HG02623 (cell line): Measurements from ENCODE around the gene ARID4B.
"Not testable (repeated sequence)": the region's sequence is repeated elsewhere in the genome, so short reads cannot be mapped to it uniquely, and the experiment has no call there.

Source experiments
- ATAC-seq: cut with Tn5 transposase; IDR thresholded peaks from one replicate; pipeline ENCODE4 v1.9.1; 2021; ENCODE audit warnings: moderate library complexity; ENCODE audit not compliant: unreplicated experiment

Gene ARID4B

DNA sequence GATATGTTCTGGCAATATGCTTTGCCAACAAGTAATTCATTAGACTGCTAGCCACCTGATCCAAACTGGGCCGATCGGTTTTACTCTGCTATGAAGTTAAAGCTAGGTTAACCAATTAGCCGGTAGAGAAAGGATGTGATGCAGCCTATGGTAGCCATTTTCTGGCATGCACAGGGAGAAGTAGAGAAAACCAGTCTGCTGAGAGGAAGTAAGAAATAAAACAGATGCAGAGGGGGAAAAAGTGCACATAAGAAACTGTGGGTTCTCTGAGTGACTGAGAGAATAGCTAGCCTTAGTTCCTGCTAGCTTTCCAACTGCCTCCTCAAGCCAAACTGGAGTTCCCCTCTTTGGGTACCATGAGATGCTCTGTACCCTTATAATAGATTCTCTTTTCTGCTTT lies 52.8 kb downstream of the ARID4B start:
- peak; percentile 75 for ATAC-seq

DNA sequence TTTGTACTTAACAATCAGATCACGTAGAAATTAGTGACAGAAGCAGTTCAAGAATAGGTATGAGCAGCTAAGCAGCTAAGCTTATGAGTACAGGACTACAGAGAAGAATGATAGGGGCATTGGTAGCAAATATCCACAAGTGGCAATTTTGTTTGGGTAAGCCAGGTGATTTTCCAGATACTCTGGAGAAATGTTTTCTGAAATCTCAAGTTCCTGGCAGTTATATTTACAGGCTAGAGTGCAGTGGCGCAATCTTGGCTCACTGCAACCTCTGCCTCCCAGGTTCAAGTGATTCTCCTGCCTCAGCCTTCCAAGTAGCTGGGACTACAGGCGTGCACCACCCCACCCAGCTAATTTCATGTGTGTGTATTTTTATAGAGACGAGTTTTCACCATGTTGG lies 55.1 kb downstream of the ARID4B start:
- no peak for ATAC-seq

DNA sequence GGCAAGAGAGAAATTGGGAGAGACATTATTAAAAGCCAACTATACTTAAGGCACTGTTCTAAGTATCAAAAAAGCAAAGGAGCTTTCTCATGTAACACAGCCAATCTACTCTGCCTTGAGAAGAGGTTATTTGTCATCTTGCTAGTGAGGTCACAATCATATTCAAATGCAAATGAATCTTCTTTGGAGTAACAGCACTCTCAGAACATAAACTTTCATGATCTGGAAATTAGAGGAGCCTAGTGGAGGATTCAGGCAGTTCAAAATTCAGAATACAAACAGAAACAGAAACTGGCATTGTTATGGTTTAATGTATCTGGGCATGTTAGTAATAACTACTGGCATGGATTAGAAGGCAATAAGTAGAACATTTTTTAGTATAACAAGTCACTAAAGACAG lies 57.4 kb downstream of the ARID4B start:
- no peak for ATAC-seq

DNA sequence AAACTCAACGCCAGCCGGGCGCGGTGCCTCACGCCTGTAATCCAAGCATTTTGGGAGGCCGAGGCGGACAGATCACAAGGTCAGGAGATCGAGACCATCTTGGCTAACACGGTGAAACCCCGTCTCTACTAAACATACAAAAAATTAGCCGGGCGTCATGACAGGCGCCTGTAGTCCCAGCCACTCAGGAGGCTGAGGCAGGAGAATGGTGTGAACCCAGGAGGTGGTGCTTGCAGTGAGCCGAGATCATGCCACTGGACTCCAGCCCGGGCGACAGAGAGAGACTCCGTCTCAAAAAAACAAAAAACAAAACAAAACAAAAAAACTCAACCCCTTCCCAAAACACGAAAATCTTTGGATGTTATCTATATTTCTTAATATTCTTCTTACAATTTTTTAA lies 58.0 kb downstream of the ARID4B start:
- not testable (repeated sequence) for ATAC-seq

DNA sequence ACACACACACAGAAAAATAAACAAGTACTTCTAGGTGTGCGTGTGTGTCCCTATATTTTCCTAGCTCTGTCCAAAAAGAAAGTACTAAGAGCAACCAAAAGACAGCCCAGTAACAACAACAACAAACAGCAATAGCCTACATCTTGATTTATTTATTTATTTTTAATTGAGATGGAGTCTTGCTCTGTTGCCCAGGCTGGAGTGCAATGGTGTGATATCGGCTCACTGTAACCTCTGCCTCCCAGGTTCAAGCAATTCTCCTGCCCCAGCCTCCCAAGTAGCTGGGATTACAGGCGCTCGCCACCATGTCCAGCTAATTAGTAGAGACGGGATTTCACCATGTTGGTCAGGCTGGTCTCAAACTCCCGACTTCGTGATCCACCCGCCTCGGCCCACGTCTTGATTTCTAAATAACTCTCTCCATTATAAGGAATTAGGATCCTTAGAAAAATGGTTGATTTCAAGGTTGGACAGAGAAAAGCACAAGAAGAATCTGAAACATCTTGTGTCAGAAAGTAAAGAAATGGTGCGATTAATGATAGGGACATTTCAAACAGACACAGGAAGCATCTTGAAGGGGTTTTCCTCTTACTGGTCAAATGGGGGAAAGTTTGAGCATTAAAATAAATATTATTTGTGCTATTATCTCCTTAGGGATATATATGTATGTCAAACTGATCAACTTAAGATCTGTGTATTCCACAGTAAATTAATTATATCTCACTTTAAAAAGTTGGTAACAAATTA lies 59.4 kb downstream of the ARID4B start:
- no peak for ATAC-seq

DNA sequence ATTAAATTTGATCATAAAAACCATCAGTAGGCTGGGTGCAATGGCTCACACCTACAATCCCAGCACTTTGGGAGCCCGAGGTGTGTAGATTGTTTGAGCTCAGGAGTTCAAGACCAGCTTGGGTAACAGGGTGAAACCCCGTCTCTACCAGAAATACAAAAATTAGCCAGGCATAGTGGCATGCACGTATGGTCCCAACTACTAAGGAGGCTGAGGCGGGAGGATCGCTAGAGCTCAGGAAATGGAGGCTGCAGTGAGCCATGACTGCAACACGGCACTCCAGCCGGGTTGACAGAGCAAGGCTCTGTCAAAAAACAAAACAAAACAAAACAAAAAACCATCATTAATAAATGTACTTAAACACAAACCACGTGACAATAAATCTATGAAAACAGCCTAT lies 61.0 kb downstream of the ARID4B start:
- ATAC-seq = no peak

DNA sequence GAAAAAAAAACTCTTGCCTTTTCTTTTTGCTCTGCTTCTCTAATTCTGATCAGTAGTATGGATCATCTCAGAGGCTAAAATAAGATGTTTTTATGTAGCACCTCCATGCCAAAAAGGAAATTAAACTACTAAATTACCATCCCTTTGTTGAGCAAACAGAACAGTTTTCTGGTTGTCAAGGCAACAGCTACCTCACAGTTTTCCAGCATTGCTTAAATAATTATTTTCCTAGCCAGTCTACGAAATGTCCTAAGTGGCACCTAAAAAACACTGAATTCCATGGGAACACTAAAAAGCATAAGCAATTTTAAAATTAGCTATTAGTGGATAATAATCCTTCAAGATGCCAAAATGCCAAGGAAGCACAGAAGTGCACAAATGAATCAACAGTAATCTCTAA lies 61.7 kb downstream of the ARID4B start:
- no peak for ATAC-seq

DNA sequence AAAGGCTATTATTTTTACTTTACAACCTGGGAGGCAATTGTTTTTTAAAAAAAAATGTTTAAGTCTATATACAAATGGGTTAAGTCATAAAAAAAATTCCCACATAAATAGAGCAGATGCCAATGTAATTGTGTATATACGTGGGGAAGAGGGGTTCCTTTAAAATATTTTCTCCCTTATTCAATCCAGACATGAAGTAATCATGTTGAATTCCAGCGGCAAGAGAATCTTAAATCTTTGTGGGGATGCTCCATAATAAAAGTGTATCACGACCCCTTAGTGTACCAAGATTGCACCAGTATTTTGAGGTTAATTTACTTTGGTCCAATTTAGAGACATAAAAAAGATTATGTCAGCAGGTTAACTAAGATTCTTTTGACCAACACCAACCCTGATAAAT lies 62.1 kb downstream of the ARID4B start:
- ATAC-seq = no peak

DNA sequence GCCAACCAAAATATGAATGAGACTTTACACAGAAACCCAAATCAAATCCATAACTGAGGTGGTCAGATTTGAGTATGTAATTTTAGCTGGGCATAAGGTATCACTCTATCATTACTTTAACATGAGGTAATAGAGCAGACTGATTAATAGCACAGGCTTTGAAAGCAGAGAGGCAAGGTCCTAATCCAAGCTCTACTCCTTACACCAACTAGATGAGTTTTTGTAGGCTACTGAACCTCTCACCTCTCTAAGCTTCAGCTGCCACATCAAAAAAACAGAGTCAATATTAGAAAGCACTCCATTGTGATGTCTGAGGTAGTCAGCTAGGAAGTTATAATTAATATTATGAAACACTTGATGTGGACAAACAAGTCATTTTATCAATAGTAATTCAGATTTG lies 63.7 kb downstream of the ARID4B start:
- no peak for ATAC-seq

DNA sequence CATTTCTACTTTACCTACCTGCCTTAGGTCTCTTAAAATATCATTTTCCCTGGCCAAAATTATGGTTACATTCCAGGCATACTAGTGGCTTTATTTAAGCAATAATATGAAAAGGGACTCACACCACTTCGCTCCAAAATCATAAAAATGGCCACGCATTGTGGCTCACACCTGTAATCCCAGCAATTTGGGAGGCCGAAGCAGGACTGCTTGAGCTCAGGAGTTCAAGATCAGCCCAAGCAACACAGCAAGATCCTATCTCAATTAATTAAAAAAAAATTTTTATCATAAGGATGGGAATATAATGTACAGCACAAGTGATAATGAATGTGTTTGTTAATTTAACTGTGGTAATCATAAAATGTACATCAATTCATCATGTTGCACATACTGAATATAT lies 65.4 kb downstream of the ARID4B start:
- no peak for ATAC-seq

DNA sequence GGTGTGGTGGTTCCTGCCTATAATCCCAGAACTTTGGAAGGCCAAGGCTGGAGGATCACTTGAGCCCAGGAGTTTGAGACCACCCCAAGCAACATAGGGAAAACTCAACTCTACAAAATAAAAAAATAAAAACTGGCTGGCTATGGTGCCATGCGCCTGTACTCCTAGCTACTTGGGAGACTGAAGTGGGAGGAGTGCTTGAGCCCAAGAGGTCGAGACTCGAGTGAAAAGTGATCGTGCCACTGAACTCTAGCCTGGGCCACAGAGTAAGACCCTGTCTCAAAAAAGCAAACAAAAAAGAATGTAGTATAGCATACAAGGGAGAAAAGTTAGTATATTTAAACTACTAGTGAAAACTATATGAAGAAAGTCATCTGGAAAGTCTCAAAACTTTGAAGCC lies 66.7 kb downstream of the ARID4B start:
- no peak for ATAC-seq

DNA sequence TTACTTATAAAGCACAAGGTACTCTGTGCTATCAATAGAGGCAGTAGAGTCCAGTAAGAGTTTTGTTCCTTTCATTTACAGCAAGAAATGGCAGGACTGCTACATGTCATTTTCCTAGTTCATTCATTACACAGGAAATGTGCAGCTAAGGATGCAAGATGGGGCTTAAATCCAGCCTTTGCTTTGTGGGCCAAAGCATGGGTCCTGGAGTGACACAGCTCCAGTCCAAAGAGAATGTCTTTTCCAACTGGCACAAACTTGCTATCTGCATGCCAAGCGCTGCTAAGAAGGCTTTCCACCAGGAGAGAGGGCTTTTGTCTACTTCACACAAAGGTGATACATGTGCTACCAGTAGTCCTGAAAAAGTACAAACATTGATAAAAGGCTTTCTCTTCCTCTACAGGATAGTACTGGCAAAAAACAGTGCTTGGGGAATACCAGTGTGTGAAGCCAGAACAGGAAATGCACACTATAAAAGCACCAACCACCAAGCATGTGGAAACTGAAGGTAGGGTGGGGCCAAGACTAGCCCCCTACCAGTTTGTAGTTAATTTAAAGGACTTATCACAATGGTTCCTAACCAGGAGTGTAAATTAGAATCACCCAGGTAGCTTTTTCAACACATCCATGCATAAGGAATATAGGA lies 68.7 kb downstream of the ARID4B start:
- peak; percentile 66 for ATAC-seq

DNA sequence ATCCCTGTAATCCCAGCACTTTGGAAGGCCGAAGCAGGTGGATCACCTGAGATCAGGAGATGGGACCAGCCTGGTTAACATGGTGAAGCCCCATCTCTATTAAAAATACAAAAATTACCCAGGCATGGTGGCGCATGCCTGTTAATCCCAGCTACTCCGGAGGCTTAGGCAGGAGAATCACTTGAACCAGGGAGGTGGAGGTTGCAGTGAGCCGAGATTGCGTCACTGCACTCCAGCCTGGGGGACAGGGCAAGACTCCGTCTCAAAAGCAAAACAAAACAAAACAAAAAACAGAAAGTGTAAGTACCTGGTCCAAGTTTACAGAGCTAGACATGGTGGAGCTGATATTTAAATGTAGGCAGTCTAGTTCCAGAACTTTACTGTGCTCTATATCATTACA lies 69.9 kb downstream of the ARID4B start:
- ATAC-seq = not testable (repeated sequence)

DNA sequence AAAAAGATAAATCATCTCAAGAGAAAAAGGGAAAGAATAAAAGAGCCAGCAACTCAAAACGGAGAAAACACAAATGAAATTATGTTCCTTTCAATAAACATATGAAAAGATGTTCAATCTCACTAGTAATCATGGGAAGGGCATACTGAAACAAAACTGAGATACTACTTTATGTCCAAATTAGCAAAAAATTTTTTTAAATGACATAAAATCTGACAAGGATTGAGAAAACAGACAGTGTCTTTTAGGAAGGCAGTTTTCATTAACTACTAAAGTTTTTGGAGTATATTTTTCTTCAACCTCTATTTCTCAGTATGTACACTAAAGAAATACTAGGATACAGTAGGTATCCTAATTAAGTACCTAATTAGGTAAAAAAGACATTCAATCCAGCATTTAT lies 73.3 kb downstream of the ARID4B start:
- ATAC-seq = no peak

DNA sequence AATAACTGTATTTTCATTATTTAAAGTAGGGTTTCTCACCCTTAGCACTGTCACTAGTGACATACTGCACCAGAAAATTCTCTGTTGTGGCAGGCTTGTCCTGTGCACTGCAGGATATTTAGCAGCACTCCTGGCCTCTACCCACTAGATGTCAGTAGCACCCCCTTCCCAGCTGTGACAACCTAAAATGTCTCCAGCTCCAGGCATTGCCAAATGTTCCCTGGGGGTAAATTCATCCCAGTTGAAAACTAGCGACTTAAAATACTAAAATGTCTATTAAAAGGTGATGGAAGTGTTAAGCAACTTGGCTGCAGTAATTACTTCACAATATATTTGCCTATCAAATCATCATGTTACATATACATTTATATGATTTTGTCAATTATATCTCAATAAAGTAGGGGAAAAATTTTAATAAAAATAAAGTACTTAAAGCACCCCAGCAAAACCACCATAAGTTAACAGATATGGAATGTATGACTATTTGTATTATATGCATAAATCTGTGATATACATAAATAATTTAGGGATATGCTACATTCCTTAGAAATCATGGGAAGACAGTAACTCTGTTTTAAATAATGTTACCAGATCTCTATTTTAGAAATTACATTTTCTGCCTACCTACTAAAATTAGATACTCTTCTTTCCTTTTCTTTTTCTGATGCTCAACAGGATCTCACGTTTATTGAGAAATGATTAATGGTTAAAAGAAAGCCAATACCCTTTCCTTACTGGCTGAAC lies 74.6 kb downstream of the ARID4B start:
- ATAC-seq = peak; percentile 55

DNA sequence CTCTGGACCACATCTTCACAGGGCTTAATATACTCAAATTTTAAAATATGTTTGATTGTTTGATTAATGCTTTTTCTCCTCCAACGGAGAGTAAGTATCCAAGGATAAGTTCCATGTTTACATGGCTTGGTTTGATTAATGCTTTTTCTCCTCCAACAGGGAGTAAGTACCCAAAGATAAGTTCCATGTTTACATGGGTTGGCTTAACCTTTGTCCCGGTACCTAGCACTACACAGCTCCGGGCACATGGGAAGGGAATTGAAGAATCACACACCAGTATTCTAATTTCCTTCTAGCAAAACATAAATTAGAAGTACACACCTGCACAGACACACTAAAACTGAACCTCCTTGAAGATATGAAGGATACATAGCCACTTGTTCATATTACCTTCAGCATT lies 77.5 kb downstream of the ARID4B start:
- no peak for ATAC-seq

DNA sequence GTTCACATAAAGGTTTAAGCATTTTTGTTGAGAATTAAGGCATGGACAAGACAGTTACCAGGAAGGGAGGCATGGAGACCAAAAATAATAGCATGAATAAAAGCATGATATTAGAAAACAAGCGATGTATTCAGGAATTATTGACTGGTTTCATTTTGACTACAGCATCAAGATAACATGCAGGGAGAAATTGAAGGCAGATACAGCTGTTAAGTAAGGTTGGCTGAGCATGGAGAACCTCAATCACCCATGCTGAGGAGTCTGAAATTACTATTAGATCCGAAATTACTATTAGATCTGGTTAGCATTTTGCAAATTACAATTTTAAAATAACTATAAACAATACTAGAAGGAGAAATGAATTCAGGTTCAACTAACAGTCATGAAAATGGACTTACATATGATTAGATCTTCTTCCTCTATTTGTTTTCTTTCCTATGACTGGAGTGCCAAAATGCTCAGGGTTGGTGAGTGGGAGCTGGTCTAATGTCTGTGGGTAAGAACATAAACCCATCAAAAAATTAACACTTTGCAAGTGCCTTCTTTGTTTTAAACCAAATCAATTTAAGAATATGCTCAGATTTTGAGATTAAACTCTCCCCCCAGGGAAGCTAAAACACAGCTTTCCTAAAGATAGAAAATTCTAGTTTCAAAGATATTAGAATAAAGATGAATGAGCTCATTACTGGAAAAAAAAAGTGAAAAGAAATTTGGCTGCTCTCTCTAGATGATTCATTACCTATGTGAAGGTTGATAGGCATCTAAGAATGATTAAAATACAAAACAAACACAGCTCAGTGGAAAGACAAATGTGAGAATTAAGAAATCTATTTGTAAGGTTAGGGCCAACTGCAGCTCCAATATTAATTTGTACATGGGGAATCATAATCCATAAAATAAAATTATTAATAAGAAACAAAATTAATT lies 81.7 kb downstream of the ARID4B start:
- no peak for ATAC-seq

DNA sequence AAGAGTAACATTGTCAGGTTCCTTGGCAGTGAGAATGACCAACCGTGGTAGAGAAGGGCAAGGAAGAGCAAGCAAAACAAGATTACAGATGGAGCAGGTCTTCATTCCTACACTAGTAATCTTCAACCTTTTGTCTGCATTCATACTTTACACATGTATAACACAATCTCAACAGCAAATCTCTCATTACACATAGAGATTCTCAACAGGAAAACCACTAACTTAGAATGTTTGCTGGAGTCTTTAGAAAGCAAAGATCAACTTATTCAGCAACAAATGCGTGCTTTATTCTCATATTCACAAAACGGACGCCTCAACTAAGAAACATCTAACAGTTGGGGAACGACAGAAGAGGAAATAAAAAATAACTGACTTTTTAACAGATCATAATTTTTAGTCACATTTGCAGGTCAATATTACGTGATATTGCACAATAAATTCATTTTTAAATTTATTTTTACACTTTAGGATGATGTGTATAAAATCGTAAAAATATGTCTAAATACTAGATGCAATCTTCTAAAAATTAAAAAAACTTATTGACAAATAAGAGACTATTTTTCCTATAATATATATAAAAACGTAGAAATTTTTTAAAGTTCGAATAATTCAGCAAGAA lies 82.9 kb downstream of the ARID4B start:
- no peak for ATAC-seq

DNA sequence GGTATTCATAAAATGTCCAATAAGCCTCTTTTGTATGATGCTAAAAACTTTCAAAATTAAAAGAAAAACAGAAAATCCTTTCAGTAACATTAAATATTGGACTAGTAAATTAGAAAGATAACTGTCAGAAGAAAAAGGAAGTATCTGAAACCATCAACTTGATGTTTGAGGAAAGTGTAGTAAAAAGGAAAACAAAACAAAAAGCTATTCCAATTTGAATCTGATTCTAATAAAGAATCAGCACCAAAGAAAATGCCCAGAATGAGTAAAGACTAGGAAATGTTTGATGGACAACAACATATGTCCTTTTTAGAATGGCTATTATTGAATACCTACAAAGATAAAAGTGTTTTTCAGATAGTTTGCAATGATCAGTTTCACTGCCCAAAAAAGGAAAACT lies 87.0 kb downstream of the ARID4B start:
- ATAC-seq = no peak

DNA sequence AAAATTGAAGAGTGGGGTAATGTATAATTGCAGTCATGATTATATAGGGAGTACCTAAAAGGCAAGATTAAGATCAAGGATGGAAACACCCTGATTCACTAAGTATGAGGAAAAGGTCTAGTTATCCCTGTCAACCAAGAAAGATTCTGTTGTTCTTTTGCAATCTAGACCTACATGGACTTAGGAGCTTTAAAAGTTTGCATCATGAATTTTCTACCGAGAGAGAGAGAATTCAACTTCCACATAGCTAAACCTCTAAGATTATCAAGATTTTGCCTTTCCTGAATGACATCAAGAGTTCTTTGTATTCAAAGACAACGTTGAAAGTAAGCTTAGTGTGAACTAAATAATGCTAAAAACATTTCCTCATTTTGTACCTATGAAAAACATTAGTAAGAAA lies 88.1 kb downstream of the ARID4B start:
- no peak for ATAC-seq

DNA sequence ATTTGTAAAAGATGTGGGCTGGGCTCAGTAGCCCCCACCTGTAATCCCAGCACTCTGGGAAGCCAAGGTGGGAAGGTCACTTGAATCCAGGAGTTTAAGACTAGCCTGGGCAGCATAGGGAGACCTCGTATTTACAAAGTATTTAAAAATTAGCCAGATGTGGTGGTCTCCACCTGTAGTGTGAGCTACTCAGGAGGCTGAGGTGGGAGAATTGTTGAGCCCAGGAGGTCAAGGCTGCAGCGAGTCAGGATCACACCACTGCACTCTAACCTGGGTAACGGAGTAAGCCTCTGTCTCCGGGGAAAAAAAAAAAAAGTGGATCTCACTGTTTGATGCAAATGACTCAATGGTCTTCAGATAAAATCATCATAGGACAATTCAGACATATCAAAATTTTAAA lies 89.4 kb downstream of the ARID4B start:
- no peak for ATAC-seq
